HCT116 (cell line): ENCODE results near the gene FGFR4. TPM values are rescaled to one million over a fixed set of nuclear protein-coding genes. Genes with fewer than 3 reads are reported as not detected.

ENCODE experiments used
- ATAC-seq: fragments of 200-7000 bp; cut with Tn5 transposase; 2 replicates; pipeline ENCODE4 v1.9.1; 2020; ENCODE audit warnings: mild to moderate bottlenecking, moderate library complexity
- BruUV-seq: library from RNA; stranded (reverse); fragments of 400-500 nt; replicated peaks from 2 replicates; lab custom pipeline; 2021; lab: Mats Ljungman, UMichigan
- CTCF ChIA-PET: fragments of 300-600 bp; sonication (Branson Sonifier 250); formaldehyde crosslinking; loops from one replicate; lab custom pipeline; 2021; ENCODE audit warnings: antibody characterized with exemption; lab: Charles Lee
- POLR2A ChIA-PET: fragments of 300-600, 350-600 bp; sonication (Branson Sonifier 250); formaldehyde crosslinking; loops from one replicate; lab custom pipeline; 2021; ENCODE audit warnings: antibody characterized with exemption; lab: Charles Lee
- RAD21 ChIA-PET, 2 experiments: fragments of 300-600 bp; sonication (Branson Sonifier 250); formaldehyde crosslinking; loops; one replicate each; lab custom pipeline; 2023; ENCODE audit warnings: low total read pairs in 2 of 2; ENCODE audit not compliant: uncharacterized antibody in 2 of 2, unreplicated experiment in 2 of 2, low non-redundant PET in 1 of 2; lab: Charles Lee
- DNase-seq: peaks from one replicate; pipeline ENCODE4 v3.0.0-alpha.2; 2010; ENCODE audit warnings: low read depth, low spot score
- H2AFZ ChIP-seq: fragments of 200-600 bp; shearing (Covaris generic), sonication (generic); 2 replicates; pipeline ENCODE4 v1.6.1; 2017; ENCODE audit warnings: low read depth, mixed run types, mixed read lengths, antibody characterized with exemption, low read length; ENCODE audit not compliant: poor library complexity, severe bottlenecking
- H3K27ac ChIP-seq: 2 replicates; pipeline ENCODE4 v1.5.1; 2012; ENCODE audit warnings: low read depth, low read length
- H3K27me3 ChIP-seq: fragments of 200-600 bp; sonication (generic); 2 replicates; pipeline ENCODE4 v1.6.1; 2016; ENCODE audit warnings: mixed run types, low read length, mixed read lengths; ENCODE audit not compliant: insufficient read depth
- H3K36me3 ChIP-seq, 2 experiments: fragments of 200-500 bp in 1 of 2; fragments of 200-600 bp in 1 of 2; sonication (Bioruptor generic) in 1 of 2; sonication (generic) in 1 of 2; 2 replicates each; pipeline versions ENCODE4 v1.5.1 to v1.6.1; 2014 to 2016; ENCODE audit warnings: low read length in 2 of 2, inconsistent platforms in 1 of 2, mixed read lengths in 1 of 2, mixed run types in 1 of 2; ENCODE audit not compliant: insufficient read depth in 2 of 2, control insufficient read depth in 1 of 2
- H3K4me1 ChIP-seq, 2 experiments: fragments of 200-600 bp in 1 of 2; sonication (generic) in 1 of 2; 2 replicates each; pipeline versions ENCODE4 v1.5.1 to v1.6.1; 2012 to 2017; ENCODE audit warnings: low read length in 2 of 2, inconsistent platforms in 1 of 2, mild to moderate bottlenecking in 1 of 2, mixed read lengths in 1 of 2, mixed run types in 1 of 2, moderate library complexity in 1 of 2; ENCODE audit not compliant: insufficient read depth in 2 of 2, control insufficient read depth in 1 of 2
- H3K4me2 ChIP-seq: fragments of 200-600 bp; sonication (generic); 2 replicates; pipeline ENCODE4 v1.6.1; 2017; ENCODE audit warnings: mixed run types, low read length, mixed read lengths
- H3K4me3 ChIP-seq, 2 experiments: fragments of 200-600 bp in 1 of 2; sonication (generic) in 1 of 2; replicated peaks in 1 of 2; 2 replicates each; pipeline ENCODE4 v1.5.1; 2011 to 2016; ENCODE audit warnings: low read length in 2 of 2, control low read depth in 1 of 2, low read depth in 1 of 2, mild to moderate bottlenecking in 1 of 2, mixed read lengths in 1 of 2, mixed run types in 1 of 2
- H3K79me2 ChIP-seq: fragments of 200-600 bp; sonication (generic); 2 replicates; pipeline ENCODE4 v1.6.1; 2017; ENCODE audit warnings: mild to moderate bottlenecking, mixed run types, low read length, moderate library complexity, mixed read lengths; ENCODE audit not compliant: insufficient read depth
- H3K9ac ChIP-seq: fragments of 200-600 bp; sonication (generic); 2 replicates; pipeline ENCODE4 v1.6.1; 2016; ENCODE audit warnings: low read length, mixed read lengths
- H3K9me2 ChIP-seq: fragments of 200-600 bp; sonication (generic), shearing (Covaris generic); 2 replicates; pipeline ENCODE4 v1.6.1; 2017; ENCODE audit warnings: mixed run types, mild to moderate bottlenecking, moderate library complexity; ENCODE audit not compliant: insufficient read depth
- H3K9me3 ChIP-seq, 2 experiments: fragments of 200-500 bp in 1 of 2; fragments of 200-600 bp in 1 of 2; sonication (Bioruptor generic) in 1 of 2; sonication (generic) in 1 of 2; 2 replicates each; pipeline ENCODE4 v1.6.1; 2014 to 2017; ENCODE audit warnings: low read length in 2 of 2, mixed read lengths in 2 of 2, inconsistent platforms in 1 of 2, low read depth in 1 of 2, mild to moderate bottlenecking in 1 of 2, mixed run types in 1 of 2, moderate library complexity in 1 of 2; ENCODE audit not compliant: control insufficient read depth in 1 of 2, insufficient read depth in 1 of 2
- H4K20me1 ChIP-seq: fragments of 200-600 bp; sonication (generic), shearing (Covaris generic); 2 replicates; pipeline ENCODE4 v1.6.1; 2017; ENCODE audit warnings: mixed run types, mild to moderate bottlenecking, moderate library complexity; ENCODE audit not compliant: insufficient read depth
- ATF3 ChIP-seq: IDR thresholded peaks from 2 replicates; pipeline ENCODE4 v1.6.1; 2012
- EZH2 ChIP-seq: fragments of 200-600 bp; sonication (generic); IDR thresholded peaks from 2 replicates; pipeline ENCODE4 v1.6.1; 2017; ENCODE audit warnings: antibody characterized with exemption, mixed run types
- EZH2phosphoT487 ChIP-seq: fragments of 200-600 bp; IDR thresholded peaks from 2 replicates; pipeline ENCODE4 v1.6.1; 2018; ENCODE audit warnings: antibody characterized with exemption, borderline replicate concordance
- MAX ChIP-seq: IDR thresholded peaks from 2 replicates; pipeline ENCODE4 v1.6.1; 2012
- POLR2A ChIP-seq: IDR thresholded peaks from 2 replicates; pipeline ENCODE4 v1.7.0; 2011; ENCODE audit warnings: borderline replicate concordance; ENCODE audit not compliant: insufficient read depth, insufficient read length; ENCODE audit errors: extremely low read depth
- POLR2AphosphoS5 ChIP-seq: IDR thresholded peaks from 2 replicates; pipeline ENCODE4 v1.6.1; 2011; ENCODE audit warnings: mild to moderate bottlenecking, low read depth, low read length, moderate library complexity
- SIN3A ChIP-seq: IDR thresholded peaks from 2 replicates; pipeline ENCODE4 v1.6.1; 2012; ENCODE audit warnings: low read depth
- ZFX ChIP-seq: fragments of 450-650 bp; IDR thresholded peaks from 2 replicates; pipeline ENCODE4 v1.6.1; 2017
- intact Hi-C: fragments of 100-400 bp; cut with micrococcal nuclease; formaldehyde crosslinking; loops from 2 replicates; pipeline ENCODE4 v1.10.0; 2022
- total RNA-seq: library from RNA; stranded (reverse); gene quantifications from one replicate; pipeline ENCODE4 v1.2.1, GENCODE V29; 2021; ENCODE audit not compliant: unreplicated experiment

Gene FGFR4
- total RNA-seq, 1 experiment from 2014 or later = 78.1 TPM

GRCh38 chr5:177036921-177037320 lies 49.8 kb upstream of the FGFR4 start:
- H3K9me2 ChIP-seq = no peaks in the 10 kb centered on the region
- H3K27ac ChIP-seq = no peak overlapping the region
- ATAC-seq (no peak), DNase-seq (no peak)
- ChIA-PET CTCF (no interaction called here), RAD21 (no interaction called here), POLR2A (no interaction called here)
- BruUV-seq = no TSS peak
- no peaks in the 10 kb centered on the region for H3K27me3 ChIP-seq
- no peak overlapping the region for H3K9ac ChIP-seq
- intact Hi-C loops = no loop called here
- H3K36me3 ChIP-seq = peaks cover 4 to 12% of the 10 kb centered on the region in 2 experiments
- H3K79me2 ChIP-seq = peaks cover 60% of the 10 kb centered on the region
- H3K4me1 ChIP-seq = no peaks in the 10 kb centered on the region
- no peak for TF ChIP-seq POLR2AphosphoS5
- TF ChIP-seq SIN3A = no peak
- no peak for TF ChIP-seq POLR2A
- TF ChIP-seq EZH2 = no peak
- no peak for TF ChIP-seq MAX
- TF ChIP-seq ZFX = no peak
- no peak for TF ChIP-seq EZH2phosphoT487
- no peak overlapping the region for H2AFZ ChIP-seq
- no peak overlapping the region for H3K4me3 ChIP-seq
- no peaks in the 10 kb centered on the region for H3K9me3 ChIP-seq
- no peak overlapping the region for H3K4me2 ChIP-seq
- H4K20me1 ChIP-seq = peaks cover 6% of the 10 kb centered on the region; the same call in 1 of the 2 replicates

GRCh38 chr5:177040814-177041420 lies 45.8 kb upstream of the FGFR4 start:
- TF ChIP-seq ATF3 (no peak), POLR2AphosphoS5 (no peak)
- TF ChIP-seq, all 23 proteins: peak for 0
- no peak; the same call in 1 of the 2 replicates for ATAC-seq
- H3K4me3 ChIP-seq = no peak overlapping the region
- RAD21 ChIA-PET = no interaction called here
- H3K9me3 ChIP-seq = no peaks in the 10 kb centered on the region
- intact Hi-C loops = no loop called here
- peaks cover 6% of the 10 kb centered on the region; the same call in 1 of the 2 replicates for H4K20me1 ChIP-seq
- no peaks in the 10 kb centered on the region for H3K9me2 ChIP-seq
- no peak overlapping the region for H3K4me2 ChIP-seq
- no TSS peak for BruUV-seq
- no peak overlapping the region for H2AFZ ChIP-seq
- no peak overlapping the region for H3K27ac ChIP-seq
- POLR2A ChIA-PET = no interaction called here
- H3K4me1 ChIP-seq = no peaks in the 10 kb centered on the region
- DNase-seq = no peak
- H3K9ac ChIP-seq = no peak overlapping the region
- H3K36me3 ChIP-seq = peaks cover 9 to 21% of the 10 kb centered on the region in 2 experiments
- peaks cover 26% of the 10 kb centered on the region for H3K79me2 ChIP-seq
- no peaks in the 10 kb centered on the region for H3K27me3 ChIP-seq
- CTCF ChIA-PET = no interaction called here
